Measurements from ENCODE around the gene FIS1.

DNA sequence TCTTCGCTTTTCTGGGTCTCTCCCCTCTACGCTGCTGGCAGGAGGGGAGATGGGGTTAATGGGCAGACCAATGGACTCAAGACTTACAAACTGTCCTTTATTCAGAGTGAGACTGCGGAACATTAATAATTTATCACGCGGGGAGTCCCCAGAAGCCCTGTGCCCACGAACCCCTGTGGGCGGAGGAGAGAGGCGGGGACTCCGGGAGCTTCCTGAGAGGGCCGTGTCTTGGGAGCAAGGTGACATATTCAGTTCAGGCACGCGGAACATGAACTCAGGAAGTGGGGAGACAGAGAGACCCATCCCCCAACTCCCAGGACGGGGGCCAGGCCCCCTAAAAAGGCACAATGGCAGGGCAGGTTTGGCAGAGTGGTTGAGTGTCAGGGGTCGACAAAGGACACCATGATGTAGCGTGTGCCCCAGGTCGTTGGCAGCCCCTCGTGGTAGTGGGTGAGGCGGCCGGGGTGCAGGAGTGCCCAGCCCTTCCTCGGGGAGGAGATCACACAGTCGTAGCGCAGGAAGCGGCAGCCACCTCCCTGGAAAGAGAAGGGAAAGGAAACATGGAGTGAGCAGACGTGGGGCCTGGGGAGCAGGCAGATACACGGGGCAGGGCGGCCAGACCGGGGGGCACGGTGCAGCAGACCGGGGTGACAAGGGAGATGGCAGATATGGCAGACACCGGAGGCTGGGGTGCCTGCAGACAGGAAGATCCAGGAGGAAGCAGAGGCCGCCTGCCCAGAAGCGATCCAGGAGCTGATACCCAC is 38.8 kb downstream of the FIS1 start:
- no peak for TF ChIP-seq POLR2A (IDR thresholded peaks at IDR 0.05)
- no peak for TF ChIP-seq POLR2AphosphoS5 (IDR thresholded peaks at IDR 0.05)
- no peak for TF ChIP-seq CTCF (IDR thresholded peaks at IDR 0.05)
- TF ChIP-seq EP300 (IDR thresholded peaks at IDR 0.05): no peak
